Omental fat pad (tissue), 4 donors: ENCODE data around the gene GBGT1. TPM values are rescaled to one million over a fixed set of nuclear protein-coding genes. Genes with fewer than 3 reads are reported as not detected.

Source experiments
- ATAC-seq: fragments of 150-250 bp; one replicate; pipeline ENCODE4 v1.9.1; 2016; ENCODE audit warnings: mild to moderate bottlenecking, moderate library complexity; ENCODE audit not compliant: low FRiP score
- DNase-seq: peaks from one replicate; pipeline ENCODE4 v3.0.0-alpha.2; 2019; ENCODE audit warnings: low spot score
- total RNA-seq, 4 donors: library from RNA; depleted of rRNA; stranded (reverse); fragments of >200 nt; gene quantifications; one replicate each; pipeline ENCODE4 v1.1.0, GENCODE V29; 2016
- TF ChIP-seq, protein P1 (sequence below), 3 donors: fragments of 450-650 bp; IDR thresholded peaks; one replicate each; pipeline ENCODE4 v1.5.1; 2016 to 2017; ENCODE audit warnings: antibody characterized with exemption in 3 of 3, mild to moderate bottlenecking in 3 of 3, moderate library complexity in 2 of 3

The GBGT1 gene
- total RNA-seq, 4 donors from 2014 or later, result 23.4 to 29.1 (median 26.9) TPM

DNA sequence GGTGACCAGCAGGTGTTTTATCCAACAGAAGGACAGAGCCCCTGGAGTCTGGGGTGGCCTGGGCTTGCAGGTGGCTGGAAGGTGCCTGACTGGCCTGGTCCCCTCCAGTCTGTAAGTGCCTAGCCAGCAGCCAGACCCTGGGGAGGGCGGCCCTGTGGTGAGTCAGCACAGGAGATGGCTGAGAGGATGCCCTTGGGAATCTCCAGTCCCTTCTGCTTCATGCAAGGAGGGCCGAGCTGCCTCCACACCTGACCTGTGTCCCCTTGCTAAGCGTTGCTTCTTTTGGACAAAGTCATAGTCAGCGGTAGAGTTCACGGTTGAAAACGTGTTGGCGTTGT is 25.1 kb upstream of the GBGT1 start:
- TF ChIP-seq, protein P1, sequence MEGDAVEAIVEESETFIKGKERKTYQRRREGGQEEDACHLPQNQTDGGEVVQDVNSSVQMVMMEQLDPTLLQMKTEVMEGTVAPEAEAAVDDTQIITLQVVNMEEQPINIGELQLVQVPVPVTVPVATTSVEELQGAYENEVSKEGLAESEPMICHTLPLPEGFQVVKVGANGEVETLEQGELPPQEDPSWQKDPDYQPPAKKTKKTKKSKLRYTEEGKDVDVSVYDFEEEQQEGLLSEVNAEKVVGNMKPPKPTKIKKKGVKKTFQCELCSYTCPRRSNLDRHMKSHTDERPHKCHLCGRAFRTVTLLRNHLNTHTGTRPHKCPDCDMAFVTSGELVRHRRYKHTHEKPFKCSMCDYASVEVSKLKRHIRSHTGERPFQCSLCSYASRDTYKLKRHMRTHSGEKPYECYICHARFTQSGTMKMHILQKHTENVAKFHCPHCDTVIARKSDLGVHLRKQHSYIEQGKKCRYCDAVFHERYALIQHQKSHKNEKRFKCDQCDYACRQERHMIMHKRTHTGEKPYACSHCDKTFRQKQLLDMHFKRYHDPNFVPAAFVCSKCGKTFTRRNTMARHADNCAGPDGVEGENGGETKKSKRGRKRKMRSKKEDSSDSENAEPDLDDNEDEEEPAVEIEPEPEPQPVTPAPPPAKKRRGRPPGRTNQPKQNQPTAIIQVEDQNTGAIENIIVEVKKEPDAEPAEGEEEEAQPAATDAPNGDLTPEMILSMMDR (IDR thresholded peaks at IDR 0.05), result no peak
- DNase-seq (no peak), ATAC-seq (no peak)

DNA sequence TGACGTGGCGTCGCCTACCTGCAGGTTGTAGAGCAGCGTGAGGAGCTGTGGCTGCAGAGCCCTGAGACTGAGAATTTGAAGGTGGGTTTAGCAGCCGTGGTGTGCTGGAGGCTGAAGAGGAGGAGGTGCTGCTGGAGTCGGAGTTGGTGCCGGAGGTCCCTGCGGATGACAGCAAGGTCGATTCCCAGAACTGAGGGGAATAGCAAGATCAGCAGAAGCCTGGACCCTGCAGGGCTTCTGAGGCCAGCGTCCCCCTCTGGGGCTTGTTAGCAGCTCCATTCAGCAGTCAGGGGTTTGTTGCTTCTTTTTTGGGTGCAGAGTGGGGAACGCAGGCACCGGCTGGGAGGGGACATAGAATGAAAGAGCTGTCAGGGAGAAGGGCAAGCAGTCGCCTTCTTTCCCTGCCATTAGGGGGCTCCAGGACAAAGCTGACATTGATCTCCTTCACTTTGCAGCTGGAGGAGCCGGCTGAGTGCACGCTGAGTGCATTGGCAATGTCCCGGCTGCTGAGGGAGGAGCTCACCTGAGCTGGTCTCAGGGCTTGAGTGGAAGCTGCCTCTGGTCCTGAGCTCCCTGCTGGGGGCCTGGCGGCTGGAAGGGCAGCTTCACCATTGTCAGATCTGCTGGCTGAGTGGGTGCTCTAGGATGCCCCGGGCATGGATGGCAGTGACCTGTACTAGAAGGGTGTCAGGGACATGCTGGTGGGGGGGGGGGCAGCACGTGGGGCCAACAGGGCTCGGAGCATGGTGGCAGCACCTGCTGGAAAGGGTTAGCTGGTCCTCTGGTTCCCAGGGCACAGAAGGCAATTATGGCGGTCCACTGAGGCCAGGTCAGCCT is 24.5 kb upstream of the GBGT1 start:
- ATAC-seq (no peak), DNase-seq (no peak)
- TF ChIP-seq, protein P1 (IDR thresholded peaks at IDR 0.05), result no peak

DNA sequence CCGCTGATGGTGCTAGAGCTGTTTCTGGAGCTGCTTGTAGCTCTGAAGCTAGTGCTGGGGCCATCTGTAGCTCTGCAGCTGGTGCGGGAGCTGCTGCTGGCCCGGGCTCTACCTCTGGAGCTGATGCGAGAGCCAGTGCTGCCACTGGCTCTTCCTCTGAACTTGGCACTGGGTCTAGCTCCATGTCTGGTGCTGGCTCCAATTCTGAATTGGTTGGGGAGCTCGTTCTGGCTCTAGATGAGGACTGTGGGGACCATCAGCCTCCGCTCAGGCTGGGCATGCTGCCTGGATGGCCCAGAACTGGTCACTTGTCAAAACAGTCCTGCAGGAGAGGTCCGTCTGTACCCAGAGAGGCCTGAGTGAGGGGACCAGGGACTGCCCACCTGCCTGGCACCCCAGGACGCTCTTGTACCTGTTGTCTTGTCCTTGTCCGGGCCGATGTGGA is 23.9 kb upstream of the GBGT1 start:
- ATAC-seq, result no peak
- TF ChIP-seq, protein P1 (IDR thresholded peaks at IDR 0.05), result no peak
- DNase-seq, result no peak

DNA sequence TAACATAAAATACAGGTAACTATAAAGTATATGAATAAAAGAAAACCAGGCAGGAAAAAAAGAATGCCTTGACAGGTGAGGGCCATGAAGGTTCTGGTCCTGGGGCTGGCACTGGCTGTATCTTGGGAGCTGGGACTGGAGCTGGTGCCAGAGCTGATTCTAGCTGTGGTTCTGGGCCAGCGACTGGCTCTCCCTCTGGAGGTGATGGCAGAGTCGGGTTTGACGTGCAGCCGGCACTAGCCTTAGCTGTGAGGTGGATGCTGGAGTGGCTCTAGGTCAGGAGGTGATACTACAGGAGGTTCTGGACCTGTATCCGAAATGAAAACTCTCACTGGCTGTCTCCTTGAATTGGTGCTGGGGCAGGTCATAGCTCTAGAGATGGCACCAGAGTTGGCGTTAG is 23.0 kb upstream of the GBGT1 start:
- ATAC-seq (no peak), DNase-seq (no peak)
- TF ChIP-seq, protein P1 (IDR thresholded peaks at IDR 0.05), result no peak

DNA sequence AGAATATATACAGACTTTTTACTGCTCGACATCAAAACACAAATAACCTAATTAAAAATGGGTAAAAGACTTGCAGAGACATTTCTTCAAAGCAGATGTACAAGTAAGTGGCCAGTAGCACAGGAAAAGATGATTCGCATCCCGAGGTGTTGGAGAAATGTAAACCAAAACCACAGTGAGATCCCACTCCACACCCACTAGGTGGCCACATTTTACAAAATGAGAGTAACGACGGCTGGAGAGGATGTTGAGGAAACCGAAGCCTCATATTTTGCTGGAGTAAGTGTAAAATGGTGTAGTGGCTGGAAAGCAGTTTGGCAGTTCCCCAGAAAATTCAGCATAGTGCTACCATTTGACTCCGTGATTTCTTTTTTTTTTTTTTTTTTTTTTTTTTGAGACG is 21.3 kb upstream of the GBGT1 start:
- TF ChIP-seq, protein P1 (IDR thresholded peaks at IDR 0.05), result no peak
- DNase-seq (no peak), ATAC-seq (peak; percentile 81)

DNA sequence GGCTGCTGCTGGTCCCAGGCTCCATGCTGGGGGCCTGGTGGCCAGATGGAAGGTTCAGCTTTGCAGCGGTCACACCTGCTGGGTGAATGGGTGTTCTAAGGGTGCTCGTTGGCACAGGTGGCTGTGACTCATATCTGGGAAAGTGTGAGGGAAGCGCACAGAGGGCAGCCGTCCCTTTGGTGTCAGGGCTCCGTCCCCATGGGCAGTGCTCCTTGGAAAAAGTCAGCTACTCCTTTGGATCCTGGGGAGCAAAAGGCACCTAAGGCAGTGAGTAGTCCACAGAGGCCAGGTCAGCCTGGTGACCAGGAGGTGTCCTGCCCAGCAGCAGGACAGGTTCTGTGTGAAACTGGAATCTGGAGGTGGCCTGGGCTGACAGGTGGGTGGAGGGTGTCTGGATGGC is 18.4 kb upstream of the GBGT1 start:
- TF ChIP-seq, protein P1 (IDR thresholded peaks at IDR 0.05), result no peak
- no peak for DNase-seq

DNA sequence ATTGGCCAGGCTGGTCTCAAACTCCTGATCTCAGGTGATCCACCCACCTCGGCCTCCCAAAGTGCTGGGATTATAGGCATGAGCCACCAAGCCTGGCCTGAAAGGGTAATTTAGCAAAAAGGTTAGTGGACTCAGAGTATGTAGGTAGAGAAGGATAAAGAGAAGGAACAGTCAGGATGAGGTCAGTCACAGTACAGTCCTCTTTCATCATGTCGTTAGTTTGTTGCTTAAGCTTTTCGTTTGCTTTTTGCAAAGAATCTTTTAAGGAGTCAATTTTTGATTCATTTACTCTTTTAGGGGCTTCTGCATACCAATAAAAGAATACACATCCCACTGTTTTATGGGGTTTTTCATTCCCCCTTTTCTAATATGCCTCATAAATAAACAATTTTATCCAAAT is 17.8 kb upstream of the GBGT1 start:
- ATAC-seq, result no peak
- no peak for DNase-seq
- TF ChIP-seq, protein P1 (IDR thresholded peaks at IDR 0.05), result no peak

More for the DNA sequence above, 18.4 kb upstream of the GBGT1 start:
- no peak for ATAC-seq
